Measurements from ENCODE around the gene FGFBP2. TPM values are rescaled to one million over a fixed set of nuclear protein-coding genes. Genes with fewer than 3 reads are reported as not detected.

FGFBP2 gene
- polyA plus RNA-seq, 3 donors, result 0.61 to 1.1 TPM; not detected in 1

DNA sequence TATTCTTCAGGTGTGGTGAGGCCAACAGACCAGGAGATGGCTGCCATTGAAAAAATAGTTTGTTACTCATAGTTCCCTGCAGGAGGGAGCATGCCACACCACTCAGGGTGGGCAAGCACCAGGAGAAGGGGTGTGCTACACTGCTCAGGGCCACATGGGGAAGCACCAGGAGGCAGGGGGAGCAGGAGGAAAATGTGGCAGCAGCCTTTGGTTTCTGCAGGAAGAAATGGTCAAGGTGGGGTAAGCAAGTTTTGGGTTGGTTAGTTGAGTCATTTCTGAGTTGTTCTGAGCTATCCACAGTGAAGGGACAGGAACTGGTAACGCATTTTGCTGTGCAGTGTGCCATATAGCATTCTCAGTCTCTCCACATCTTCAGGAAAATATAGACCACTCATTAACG is 48.2 kb downstream of the FGFBP2 start:
- no CpG with 5 or more reads among the region's 2 CpGs for WGBS (ENCODE audit: insufficient coverage)

DNA sequence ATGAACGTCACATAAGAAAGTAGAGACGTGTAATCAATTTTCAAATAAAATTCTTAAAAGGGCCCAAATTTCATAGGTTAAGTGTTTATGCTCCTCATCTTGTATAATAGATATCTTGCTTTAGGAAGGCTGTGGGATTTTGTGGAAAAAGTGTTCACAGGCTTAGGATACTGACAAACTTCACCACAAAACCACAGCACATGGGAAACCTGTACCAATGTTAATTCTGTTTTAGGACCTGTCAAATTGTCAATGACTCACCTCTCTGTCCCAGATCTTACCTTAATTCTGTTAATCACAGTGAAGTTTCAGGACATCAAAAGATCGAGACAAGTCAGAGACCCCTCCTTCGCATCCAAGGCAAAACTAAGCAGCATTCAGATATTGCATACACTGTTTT is 48.7 kb downstream of the FGFBP2 start:
- Histone ChIP-seq H3K4me1 (ENCODE audit: control insufficient read depth in 1 of 2, insufficient read depth in 2 of 2, low read length in 2 of 2) (no peaks in the 10 kb centered on the region), H3K9me3 (replicated peaks in 1 of 2; ENCODE audit: control insufficient read depth in 1 of 2, insufficient read depth in 1 of 2, low read length in 2 of 2) (peaks cover 0 to 5% of the 10 kb centered on the region in 2 donors), H3K79me2 (ENCODE audit: insufficient read depth, low read length) (no peaks in the 10 kb centered on the region), H2AFZ (ENCODE audit: insufficient read depth, low read depth, low read length, poor library complexity, severe bottlenecking) (no peak overlapping the region), H4K20me1 (ENCODE audit: insufficient read depth, low read length) (no peaks in the 10 kb centered on the region), H3K27me3 (ENCODE audit: control insufficient read depth in 2 of 2, insufficient read depth in 2 of 2, low read length in 2 of 2) (peaks cover 0 to 2% of the 10 kb centered on the region in 2 donors), H3K4me3 (replicated peaks in 1 of 3; ENCODE audit: low read depth in 2 of 3, low read length in 3 of 3) (no peak overlapping the region), H3K9ac (ENCODE audit: insufficient read depth, low read length, poor library complexity, severe bottlenecking) (no peak overlapping the region), H3K36me3 (replicated peaks in 1 of 2; ENCODE audit: control insufficient read depth in 1 of 2, insufficient read depth in 2 of 2, low read length in 2 of 2) (no peaks in the 10 kb centered on the region), H3K27ac (ENCODE audit: low read depth in 1 of 2, low read length in 2 of 2) (no peak overlapping the region), H3K4me2 (replicated peaks; ENCODE audit: extremely low read depth, low read length, poor library complexity, severe bottlenecking) (no peak overlapping the region)
- Mint-ChIP-seq H3K9me3 (peaks cover 3 to 8% (median 5%) of the 10 kb centered on the region in 7 donors), H3K4me1 (peaks cover 2% of the 10 kb centered on the region), H3K4me3 (no peak overlapping the region), H3K36me3 (no peaks in the 10 kb centered on the region), H3K27ac (no peak overlapping the region), H3K27me3 (ENCODE audit: low read depth in 3 of 3) (peaks cover 2 to 3% (median 2%) of the 10 kb centered on the region in 3 donors)
- no peak for TF ChIP-seq CTCF (IDR thresholded peaks at IDR 0.05)
- no peak for DNase-seq
- intact Hi-C loops (cut with micrococcal nuclease), result no loop called here
- 100% methylated on average over 2 of the region's 4 CpGs for WGBS (ENCODE audit: insufficient coverage)

More for the DNA sequence above, 48.2 kb downstream of the FGFBP2 start:
- Mint-ChIP-seq H3K9me3 (peaks cover 3 to 8% (median 5%) of the 10 kb centered on the region in 7 donors), H3K27ac (no peak overlapping the region), H3K4me1 (peaks cover 2% of the 10 kb centered on the region), H3K4me3 (no peak overlapping the region), H3K27me3 (ENCODE audit: low read depth in 3 of 3) (peaks cover 2 to 3% (median 2%) of the 10 kb centered on the region in 3 donors), H3K36me3 (no peaks in the 10 kb centered on the region)
- H4K20me1 ChIP-seq (ENCODE audit: insufficient read depth, low read length), result no peaks in the 10 kb centered on the region
- H3K9me3 ChIP-seq (replicated peaks in 1 of 2; ENCODE audit: control insufficient read depth in 1 of 2, insufficient read depth in 1 of 2, low read length in 2 of 2), result peaks cover 0 to 5% of the 10 kb centered on the region in 2 donors
- no peaks in the 10 kb centered on the region for H3K4me1 ChIP-seq (ENCODE audit: control insufficient read depth in 1 of 2, insufficient read depth in 2 of 2, low read length in 2 of 2)
- H2AFZ ChIP-seq (ENCODE audit: insufficient read depth, low read depth, low read length, poor library complexity, severe bottlenecking), result no peak overlapping the region
- no peak overlapping the region for H3K27ac ChIP-seq (ENCODE audit: low read depth in 1 of 2, low read length in 2 of 2)
- intact Hi-C loops (cut with micrococcal nuclease), result no loop called here
- no peak for TF ChIP-seq CTCF (IDR thresholded peaks at IDR 0.05)
- peaks cover 0 to 2% of the 10 kb centered on the region in 2 donors for H3K27me3 ChIP-seq (ENCODE audit: control insufficient read depth in 2 of 2, insufficient read depth in 2 of 2, low read length in 2 of 2)
- H3K4me3 ChIP-seq (replicated peaks in 1 of 3; ENCODE audit: low read depth in 2 of 3, low read length in 3 of 3), result no peak overlapping the region
- DNase-seq, result no peak
- no peak overlapping the region for H3K4me2 ChIP-seq (replicated peaks; ENCODE audit: extremely low read depth, low read length, poor library complexity, severe bottlenecking)
- H3K36me3 ChIP-seq (replicated peaks in 1 of 2; ENCODE audit: control insufficient read depth in 1 of 2, insufficient read depth in 2 of 2, low read length in 2 of 2), result no peaks in the 10 kb centered on the region
- no peak overlapping the region for H3K9ac ChIP-seq (ENCODE audit: insufficient read depth, low read length, poor library complexity, severe bottlenecking)
- H3K79me2 ChIP-seq (ENCODE audit: insufficient read depth, low read length), result no peaks in the 10 kb centered on the region

Data from CD14-positive monocyte (primary cell).